NT2/D1 (cell line): ENCODE measurements around the gene ZBTB14.

ENCODE experiments used
- DNase-seq: peaks from one replicate; pipeline ENCODE4 v3.0.0-alpha.2; 2011; ENCODE audit warnings: low read depth, low spot score
- H3K27me3 ChIP-seq: 2 replicates; pipeline ENCODE4 v1.6.0; 2011; ENCODE audit warnings: mild to moderate bottlenecking; ENCODE audit not compliant: insufficient read length, insufficient read depth
- H3K36me3 ChIP-seq: 2 replicates; pipeline ENCODE4 v1.6.1; 2011; ENCODE audit warnings: mild to moderate bottlenecking, low read length, mixed read lengths; ENCODE audit not compliant: insufficient read depth, insufficient read length
- H3K4me1 ChIP-seq: 2 replicates; pipeline ENCODE4 v1.5.1; 2011; ENCODE audit not compliant: insufficient read depth, insufficient read length
- H3K4me3 ChIP-seq: 2 replicates; pipeline ENCODE4 v1.5.1; 2011; ENCODE audit warnings: low read depth; ENCODE audit not compliant: insufficient read length
- H3K9ac ChIP-seq: 2 replicates; pipeline ENCODE4 v1.6.0; 2011; ENCODE audit warnings: low read depth; ENCODE audit not compliant: insufficient read length
- H3K9me3 ChIP-seq: 2 replicates; pipeline ENCODE4 v1.5.1; 2011; ENCODE audit warnings: mild to moderate bottlenecking, low read length; ENCODE audit not compliant: insufficient read depth
- SUZ12 ChIP-seq: IDR thresholded peaks from 2 replicates; pipeline ENCODE4 v1.6.1; 2011; ENCODE audit not compliant: insufficient read length, insufficient read depth; ENCODE audit errors: extremely low read depth
- YY1 ChIP-seq: IDR thresholded peaks from 2 replicates; pipeline ENCODE4 v1.6.1; 2011; ENCODE audit not compliant: insufficient read length, insufficient read depth
- ZNF274 ChIP-seq: IDR thresholded peaks from 2 replicates; pipeline ENCODE4 v1.6.1; 2011; ENCODE audit warnings: mild to moderate bottlenecking, low read depth, low read length

Gene ZBTB14

DNA sequence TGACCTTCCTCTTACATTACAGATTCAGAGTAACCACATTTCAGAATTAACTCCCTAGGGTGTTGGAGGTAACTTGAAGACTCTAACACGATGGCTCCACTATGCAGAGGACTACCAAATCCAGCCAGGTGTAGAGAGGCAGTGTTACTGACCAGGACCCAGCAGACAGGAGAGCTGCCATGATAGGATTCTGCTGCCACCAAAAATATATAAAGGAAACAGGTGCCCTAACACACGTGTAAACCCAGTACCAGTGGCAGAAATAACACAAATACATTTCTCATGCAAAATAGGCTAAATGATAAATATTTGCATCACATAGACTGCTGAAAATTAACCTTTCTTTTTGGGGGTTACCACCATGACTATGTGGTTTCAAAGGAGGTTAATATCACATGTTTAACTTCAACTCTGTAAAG, 7.0 kb downstream of the ZBTB14 start:
- H3K4me1 ChIP-seq: no peaks in the 10 kb centered on the region
- TF ChIP-seq ZNF274 (no peak), YY1 (no peak), SUZ12 (no peak)

DNA sequence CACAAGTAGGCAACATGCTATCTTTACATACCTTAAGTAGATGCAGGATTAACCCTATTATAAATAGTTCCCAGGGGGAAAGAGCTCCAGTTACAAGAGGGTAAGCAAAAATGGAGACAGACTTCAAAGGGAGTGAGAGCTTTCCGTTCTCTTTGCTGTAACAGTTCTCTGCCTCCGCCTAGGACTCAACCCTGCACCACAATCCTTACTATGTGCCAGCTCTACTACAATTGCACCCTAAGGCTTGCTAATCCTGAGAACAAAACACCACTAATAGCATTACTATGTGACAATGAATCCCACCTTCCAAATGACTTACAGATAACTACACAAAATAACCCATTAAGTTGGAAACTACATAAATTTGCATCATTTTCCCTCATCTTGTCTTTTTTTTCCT, 7.7 kb downstream of the ZBTB14 start:
- H3K36me3 ChIP-seq: peaks cover 29% of the 10 kb centered on the region
- H3K27me3 ChIP-seq: no peaks in the 10 kb centered on the region
- H3K4me3 ChIP-seq: no peak overlapping the region
- H3K9me3 ChIP-seq: no peaks in the 10 kb centered on the region
- no peaks in the 10 kb centered on the region for H3K4me1 ChIP-seq
- no peak overlapping the region for H3K9ac ChIP-seq
- TF ChIP-seq SUZ12 (no peak), YY1 (no peak)
- DNase-seq: no peak

More for the DNA sequence above, 7.0 kb downstream of the ZBTB14 start:
- Histone ChIP-seq H3K9me3 (no peaks in the 10 kb centered on the region), H3K36me3 (peaks cover 30% of the 10 kb centered on the region), H3K9ac (no peak overlapping the region), H3K4me3 (no peak overlapping the region), H3K27me3 (no peaks in the 10 kb centered on the region)
- no peak for DNase-seq

DNA sequence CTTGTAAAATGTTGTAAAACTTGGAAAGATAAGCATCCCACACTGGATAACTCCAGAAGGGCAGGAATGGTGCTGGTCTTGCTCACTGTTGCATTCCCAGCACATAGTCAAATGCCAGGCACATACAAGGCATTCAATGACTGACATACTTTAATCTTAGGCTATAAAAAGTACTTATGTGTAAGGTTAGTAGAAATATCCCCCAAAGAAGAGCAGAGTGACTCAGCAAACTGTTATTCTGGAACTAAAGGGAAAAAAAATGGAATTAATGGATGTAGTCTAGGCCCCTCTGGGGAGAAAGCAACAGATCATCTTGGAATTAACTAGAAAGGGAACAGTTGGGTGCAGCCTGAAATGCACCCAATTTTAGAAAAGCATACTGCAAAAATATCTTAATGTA, 9.0 kb downstream of the ZBTB14 start:
- TF ChIP-seq YY1 (no peak), SUZ12 (no peak), ZNF274 (no peak)
- Histone ChIP-seq H3K4me3 (no peak overlapping the region), H3K4me1 (no peaks in the 10 kb centered on the region), H3K9me3 (no peaks in the 10 kb centered on the region), H3K9ac (no peak overlapping the region), H3K27me3 (no peaks in the 10 kb centered on the region), H3K36me3 (peaks cover 16% of the 10 kb centered on the region)
- DNase-seq: no peak

DNA sequence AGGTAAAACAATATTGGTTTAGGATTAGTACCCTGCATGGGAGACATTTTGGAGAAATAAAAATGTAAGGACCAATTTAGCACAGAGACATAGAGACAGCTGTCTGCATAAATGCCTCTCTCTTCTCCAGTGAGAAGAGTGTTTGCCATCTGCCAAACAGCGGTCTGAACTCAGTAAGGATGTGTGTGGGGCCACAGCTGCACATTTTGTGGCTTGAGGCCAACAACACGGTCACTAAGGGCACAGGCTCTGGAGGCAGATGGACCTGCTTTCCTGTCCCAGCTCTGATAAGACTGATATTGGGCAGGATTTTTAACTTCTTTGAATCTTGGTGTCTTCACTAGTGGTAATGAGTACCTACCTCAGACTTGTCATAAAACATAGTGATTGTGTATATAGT, 10.2 kb downstream of the ZBTB14 start:
- no peak for DNase-seq
- Histone ChIP-seq H3K36me3 (peaks cover 5% of the 10 kb centered on the region), H3K4me3 (no peak overlapping the region), H3K4me1 (no peaks in the 10 kb centered on the region), H3K27me3 (no peaks in the 10 kb centered on the region), H3K9me3 (no peaks in the 10 kb centered on the region), H3K9ac (no peak overlapping the region)
- TF ChIP-seq ZNF274 (no peak), YY1 (no peak), SUZ12 (no peak)

DNA sequence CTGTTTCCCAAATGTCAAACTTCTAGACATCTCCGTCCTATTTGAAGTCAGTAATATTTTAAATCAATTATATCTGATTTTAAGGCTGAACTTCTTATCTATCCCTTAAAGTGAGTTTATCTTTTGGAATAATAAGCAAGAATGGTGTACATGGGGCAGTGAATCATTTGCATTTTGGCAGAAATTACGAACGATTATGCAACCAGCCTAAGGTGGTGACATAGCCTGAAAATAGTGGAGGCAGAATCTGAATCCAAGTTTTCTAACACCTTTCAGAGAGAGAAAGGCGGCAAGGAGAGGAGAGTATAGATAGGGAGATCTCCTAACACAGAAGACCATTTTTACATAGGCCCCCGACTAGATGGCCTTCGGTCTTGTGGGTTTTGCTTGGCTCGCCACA, 10.7 kb downstream of the ZBTB14 start:
- peaks cover 5% of the 10 kb centered on the region; the same call in 1 of the 2 replicates for H3K9me3 ChIP-seq
- H3K27me3 ChIP-seq: no peaks in the 10 kb centered on the region
- peaks cover under 1% of the 10 kb centered on the region for H3K36me3 ChIP-seq
- DNase-seq: no peak
- H3K4me3 ChIP-seq: no peak overlapping the region
- no peak overlapping the region for H3K9ac ChIP-seq
- no peaks in the 10 kb centered on the region for H3K4me1 ChIP-seq
- no peak for TF ChIP-seq ZNF274
- TF ChIP-seq SUZ12: no peak
- no peak for TF ChIP-seq YY1

DNA sequence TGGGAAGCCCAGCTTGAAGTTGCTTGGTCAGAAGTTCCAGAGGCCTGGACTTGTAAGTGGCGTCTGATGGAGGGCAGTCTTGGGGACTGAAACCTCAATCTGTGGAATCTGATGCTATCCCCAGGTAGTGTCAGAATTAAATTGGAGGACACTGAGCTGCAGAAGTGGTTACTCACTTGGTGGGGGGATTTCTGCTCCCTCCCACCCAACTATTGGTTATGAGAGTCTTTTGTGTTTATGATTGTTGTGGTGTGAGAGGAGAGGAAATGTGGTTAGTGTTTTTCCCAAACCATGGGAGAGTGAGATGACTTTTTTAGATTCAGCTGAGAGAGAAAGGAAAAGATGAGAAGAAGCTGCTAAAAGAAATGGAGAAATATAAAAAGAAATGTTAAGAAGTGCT, 12.8 kb downstream of the ZBTB14 start:
- peaks cover 5% of the 10 kb centered on the region; the same call in 1 of the 2 replicates for H3K9me3 ChIP-seq
- no peaks in the 10 kb centered on the region for H3K36me3 ChIP-seq

DNA sequence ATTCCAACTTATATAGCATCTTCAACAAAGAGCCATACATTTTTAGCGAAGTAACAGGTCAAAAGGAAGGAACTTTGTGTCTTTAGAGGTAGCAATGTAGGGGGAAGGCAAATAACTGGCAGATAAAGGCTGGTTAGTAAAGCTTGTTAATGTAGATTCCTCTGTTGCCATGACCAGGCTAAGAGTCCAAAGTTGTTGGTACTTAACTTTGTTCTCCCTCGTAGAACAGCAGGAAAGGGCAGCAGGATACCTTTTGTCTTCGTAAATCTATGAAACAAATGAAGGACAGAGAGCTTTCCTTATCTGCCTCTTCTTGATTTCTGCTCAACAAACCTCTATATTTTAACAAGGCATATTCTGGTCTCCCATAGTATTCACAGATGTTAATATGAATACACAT, 18.6 kb downstream of the ZBTB14 start:
- H3K4me3 ChIP-seq: no peak overlapping the region

More for the DNA sequence above, 12.8 kb downstream of the ZBTB14 start:
- H3K9ac ChIP-seq: no peak overlapping the region
- no peak for DNase-seq
- no peak overlapping the region for H3K4me3 ChIP-seq
- H3K27me3 ChIP-seq: no peaks in the 10 kb centered on the region
- H3K4me1 ChIP-seq: no peaks in the 10 kb centered on the region
- TF ChIP-seq YY1 (no peak), SUZ12 (no peak), ZNF274 (no peak)

More for the DNA sequence above, 18.6 kb downstream of the ZBTB14 start:
- DNase-seq: no peak
- TF ChIP-seq ZNF274 (no peak), SUZ12 (no peak), YY1 (no peak)
- H3K9me3 ChIP-seq: peaks cover 5% of the 10 kb centered on the region; the same call in 1 of the 2 replicates
- H3K4me1 ChIP-seq: no peaks in the 10 kb centered on the region
- H3K27me3 ChIP-seq: no peaks in the 10 kb centered on the region
- H3K36me3 ChIP-seq: no peaks in the 10 kb centered on the region
- no peak overlapping the region for H3K9ac ChIP-seq
